B cell (primary cell): Measurements from ENCODE around the gene RGS7BP. TPM values are rescaled to one million over a fixed set of nuclear protein-coding genes. Genes with fewer than 3 reads are reported as not detected.

Source experiments
- ATAC-seq: fragments of 200-7000 bp; cut with Tn5 transposase; one replicate; pipeline ENCODE4 v1.10.0; 2021; ENCODE audit warnings: low read depth, mild to moderate bottlenecking, moderate number of reproducible peaks, moderate library complexity
- CTCF ChIA-PET: fragments of 350-600 bp; sonication (Branson Sonifier 250); formaldehyde crosslinking; loops from one replicate; lab custom pipeline; 2021; ENCODE audit warnings: antibody characterized with exemption, inconsistent platforms; lab: Charles Lee
- POLR2A ChIA-PET: fragments of 350-600 bp; sonication (Branson Sonifier 250); formaldehyde crosslinking; loops from one replicate; lab custom pipeline; 2021; ENCODE audit warnings: antibody characterized with exemption; lab: Charles Lee
- DNase-seq: peaks from one replicate; pipeline ENCODE4 v3.0.0; 2013
- H2AFZ ChIP-seq: 2 replicates; pipeline ENCODE4 v1.6.1; 2012; ENCODE audit warnings: mild to moderate bottlenecking, low read depth, low read length; ENCODE audit not compliant: insufficient read depth, poor library complexity, severe bottlenecking
- H3K27ac ChIP-seq, 2 donors: 1 replicate in 1 of 2; 2 replicates in 1 of 2; pipeline ENCODE4 v1.5.1; 2012 to 2013; ENCODE audit warnings: low read length in 2 of 2, mild to moderate bottlenecking in 2 of 2, moderate library complexity in 1 of 2
- H3K27me3 ChIP-seq, 4 experiments: fragments of 200-600 bp in 1 of 4; sonication (generic) in 1 of 4; replicated peaks in 1 of 4; 1 replicate in 2 of 4; 2 replicates in 2 of 4; pipeline versions ENCODE4 v1.6.1 to v1.7.0; 2013 to 2016; ENCODE audit warnings: low read length in 3 of 4, mild to moderate bottlenecking in 2 of 4, mixed read lengths in 1 of 4, moderate library complexity in 1 of 4; ENCODE audit not compliant: insufficient read depth in 4 of 4, control insufficient read depth in 3 of 4; ENCODE audit errors: control extremely low read depth in 1 of 4
- H3K36me3 ChIP-seq, 2 experiments: replicated peaks in 1 of 2; 1 replicate in 1 of 2; 2 replicates in 1 of 2; pipeline versions ENCODE4 v1.6.1 to v1.7.1; 2013; ENCODE audit warnings: low read length in 1 of 2; ENCODE audit not compliant: insufficient read depth in 2 of 2, control insufficient read depth in 1 of 2; ENCODE audit errors: control extremely low read depth in 1 of 2, extremely low read depth in 1 of 2
- H3K4me1 ChIP-seq, 2 donors: fragments of 200-600 bp in 1 of 2; sonication (generic) in 1 of 2; 1 replicate in 1 of 2; 2 replicates in 1 of 2; pipeline versions ENCODE4 v1.5.1 to v1.6.1; 2013 to 2017; ENCODE audit warnings: low read length in 2 of 2; ENCODE audit not compliant: control insufficient read depth in 2 of 2, insufficient read depth in 2 of 2
- H3K4me2 ChIP-seq: replicated peaks from 2 replicates; pipeline ENCODE3; 2012; ENCODE audit warnings: mild to moderate bottlenecking, low read depth, low read length; ENCODE audit not compliant: poor library complexity, severe bottlenecking
- H3K4me3 ChIP-seq, 5 experiments: fragments of 200-600 bp in 1 of 5; sonication (generic) in 1 of 5; 1 replicate in 3 of 5; 2 replicates in 2 of 5; pipeline versions ENCODE4 v1.5.1 to v1.7.0; 2011 to 2016; ENCODE audit warnings: low read length in 4 of 5, mild to moderate bottlenecking in 4 of 5, low read depth in 2 of 5, control low read depth in 1 of 5, moderate library complexity in 1 of 5; ENCODE audit not compliant: insufficient read depth in 1 of 5; ENCODE audit errors: control extremely low read depth in 1 of 5, extremely low read depth in 1 of 5
- H3K79me2 ChIP-seq: fragments of 200-600 bp; sonication (generic); one replicate; pipeline ENCODE4 v1.6.0; 2016; ENCODE audit warnings: low read length; ENCODE audit not compliant: control insufficient read depth, insufficient read depth
- H3K9ac ChIP-seq: fragments of 200-600 bp; sonication (generic); 2 replicates; pipeline ENCODE4 v1.6.1; 2017; ENCODE audit warnings: mild to moderate bottlenecking, low read length, moderate library complexity
- H3K9me3 ChIP-seq, 3 donors: one replicate each; pipeline versions ENCODE4 v1.6.1 to v1.7.1; 2013; ENCODE audit warnings: low read length in 2 of 3; ENCODE audit not compliant: control insufficient read depth in 2 of 3, insufficient read depth in 1 of 3; ENCODE audit errors: control extremely low read depth in 1 of 3
- H4K20me1 ChIP-seq: 2 replicates; pipeline ENCODE4 v1.6.0; 2012; ENCODE audit warnings: mild to moderate bottlenecking, low read length; ENCODE audit not compliant: insufficient read depth, control insufficient read depth, poor library complexity, severe bottlenecking
- H3K27ac Mint-ChIP-seq: one replicate; pipeline ENCODE4 v1.8.0; 2021; ENCODE audit warnings: mixed read lengths
- H3K27me3 Mint-ChIP-seq: one replicate; pipeline ENCODE4 v1.8.0; 2021; ENCODE audit warnings: mixed read lengths
- H3K4me1 Mint-ChIP-seq: one replicate; pipeline ENCODE4 v1.8.0; 2021; ENCODE audit warnings: mixed read lengths
- H3K4me3 Mint-ChIP-seq: one replicate; pipeline ENCODE4 v1.8.0; 2021; ENCODE audit warnings: mixed read lengths
- H3K9me3 Mint-ChIP-seq: one replicate; pipeline ENCODE4 v1.8.0; 2022; ENCODE audit warnings: mixed read lengths; ENCODE audit not compliant: insufficient read depth
- CTCF ChIP-seq: fragments of 200-600 bp; IDR thresholded peaks from one replicate; pipeline ENCODE4 v1.8.0; 2022; ENCODE audit warnings: antibody characterized with exemption, mild to moderate bottlenecking
- EZH2 ChIP-seq: IDR thresholded peaks from 2 replicates; pipeline ENCODE4 v1.6.1; 2012; ENCODE audit warnings: borderline replicate concordance, low read depth, mild to moderate bottlenecking, moderate library complexity, low read length; ENCODE audit not compliant: insufficient read depth, poor library complexity, severe bottlenecking
- WGBS: methylation state at CpG from one replicate; pipeline ENCODE4 v1.1.5; 2013; ENCODE audit warnings: missing lambda C conversion rate; ENCODE audit not compliant: insufficient coverage; 5-methylcytosine and 5-hydroxymethylcytosine counted together
- intact Hi-C: fragments of 100-400 bp; cut with micrococcal nuclease; formaldehyde crosslinking; loops from one replicate; pipeline ENCODE4 v1.10.0; 2022
- polyA plus RNA-seq: library from polyadenylated mRNA; depleted of rRNA; stranded (reverse); fragments of >200 nt; gene quantifications from 2 replicates; pipeline ENCODE4 v1.2.3, GENCODE V29; 2012
- total RNA-seq, 2 donors: library from RNA; stranded (reverse); fragments of 120-200 nt in 1 of 2; gene quantifications; 1 replicate in 1 of 2; 2 replicates in 1 of 2; pipeline versions ENCODE4 v1.2.3 to v1.2.4, GENCODE V29; 2013 to 2022

RGS7BP gene
- total and polyA plus RNA-seq, 2 donors (not counting 1 experiment from before 2014, with no cell fraction given), result not detected

GRCh38 chr5:64634997-64635686 lies 129.3 kb downstream of the RGS7BP start:
- ChIA-PET POLR2A (no interaction called here), CTCF (interaction anchor here (0.7 to 5.2 kb wide), 14 partner anchors 9 to 848 kb away, joined by 3 to 71 read pairs (median 4); partner anchors contain the start of genes ADAMTS6, CWC27 and SREK1IP1)
- no peak overlapping the region for H2AFZ ChIP-seq
- H3K27me3 ChIP-seq, result peaks cover 0 to 8% (median 3%) of the 10 kb centered on the region in 4 experiments
- Mint-ChIP-seq H3K4me3 (no peak overlapping the region), H3K27me3 (peaks cover 32% of the 10 kb centered on the region), H3K9me3 (no peaks in the 10 kb centered on the region), H3K27ac (no peak overlapping the region), H3K4me1 (no peaks in the 10 kb centered on the region)
- H3K9ac ChIP-seq, result no peak overlapping the region
- H3K4me2 ChIP-seq, result no peak overlapping the region
- no peaks in the 10 kb centered on the region for H3K4me1 ChIP-seq
- intact Hi-C loops, result loop anchor here (1.0 kb wide), 1 partner anchor 848 kb away; no protein-coding TSS in a partner anchor
- no peaks in the 10 kb centered on the region for H3K36me3 ChIP-seq
- no CpG with 5 or more reads among the region's 1 CpG for WGBS
- ATAC-seq, result no peak
- H3K27ac ChIP-seq, result no peak overlapping the region
- DNase-seq, result peak; percentile 50
- no peaks in the 10 kb centered on the region for H3K79me2 ChIP-seq
- TF ChIP-seq CTCF (peak; percentile 96), EZH2 (no peak)
- H4K20me1 ChIP-seq, result no peaks in the 10 kb centered on the region
- H3K4me3 ChIP-seq, result no peak overlapping the region
- H3K9me3 ChIP-seq, result no peaks in the 10 kb centered on the region

- no peaks in the 10 kb centered on the region for H3K9me3 Mint-ChIP-seq
- H3K27me3 ChIP-seq, result peaks cover 0 to 8% (median 3%) of the 10 kb centered on the region in 4 experiments
- ChIA-PET POLR2A (no interaction called here), CTCF (interaction anchor here (1.3 to 5.2 kb wide), 3 partner anchors 9 to 846 kb away, joined by 3 to 71 read pairs (median 31); partner anchors contain the start of gene ADAMTS6)
- peak overlapping the region; percentile 40 for H2AFZ ChIP-seq
- no peaks in the 10 kb centered on the region for H3K79me2 ChIP-seq
- ATAC-seq (no peak), DNase-seq (no peak)
- peaks cover 32% of the 10 kb centered on the region for H3K27me3 Mint-ChIP-seq
- intact Hi-C loops, result no loop called here
- no peaks in the 10 kb centered on the region for H3K4me1 ChIP-seq
- no peak overlapping the region for H3K27ac Mint-ChIP-seq
- H3K9me3 ChIP-seq, result no peaks in the 10 kb centered on the region
- no peaks in the 10 kb centered on the region for H3K4me1 Mint-ChIP-seq
- no peak overlapping the region for H3K27ac ChIP-seq
- WGBS, result 8% methylated on average over 6 of the region's 9 CpGs
- H4K20me1 ChIP-seq, result no peaks in the 10 kb centered on the region
- no peak for TF ChIP-seq EZH2
- TF ChIP-seq CTCF, result no peak
- H3K36me3 ChIP-seq, result no peaks in the 10 kb centered on the region
- no peak overlapping the region for H3K4me3 ChIP-seq
- no peak overlapping the region for H3K4me3 Mint-ChIP-seq
- H3K9ac ChIP-seq, result no peak overlapping the region
- H3K4me2 ChIP-seq, result no peak overlapping the region
Measured at GRCh38 chr5:64637144-64637543, 131.3 kb downstream of the RGS7BP start.
